Measurements from ENCODE around the gene ALDH1B1.

DNA sequence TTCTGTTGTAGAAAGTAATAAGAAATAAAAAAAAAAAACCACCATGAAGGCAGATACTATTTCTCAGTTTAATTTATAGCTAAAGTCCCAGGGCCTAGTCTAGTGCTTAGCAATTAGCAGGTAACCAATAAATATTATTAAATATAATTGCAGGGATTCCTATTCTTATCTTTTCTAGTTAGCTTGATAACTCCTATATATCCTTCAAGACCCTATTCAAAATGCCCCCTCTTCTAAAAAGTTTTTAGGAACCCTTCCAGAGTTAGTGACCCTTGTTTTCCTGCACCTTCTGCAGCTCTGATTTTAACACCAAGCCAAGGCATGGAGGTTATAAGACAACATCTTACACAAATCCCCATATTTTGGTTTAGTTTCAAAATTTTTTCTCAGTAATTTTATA lies 24.6 kb upstream of the ALDH1B1 start:
- TF ChIP-seq EP300 (IDR thresholded peaks at IDR 0.05) = no peak
- TF ChIP-seq, protein P1, sequence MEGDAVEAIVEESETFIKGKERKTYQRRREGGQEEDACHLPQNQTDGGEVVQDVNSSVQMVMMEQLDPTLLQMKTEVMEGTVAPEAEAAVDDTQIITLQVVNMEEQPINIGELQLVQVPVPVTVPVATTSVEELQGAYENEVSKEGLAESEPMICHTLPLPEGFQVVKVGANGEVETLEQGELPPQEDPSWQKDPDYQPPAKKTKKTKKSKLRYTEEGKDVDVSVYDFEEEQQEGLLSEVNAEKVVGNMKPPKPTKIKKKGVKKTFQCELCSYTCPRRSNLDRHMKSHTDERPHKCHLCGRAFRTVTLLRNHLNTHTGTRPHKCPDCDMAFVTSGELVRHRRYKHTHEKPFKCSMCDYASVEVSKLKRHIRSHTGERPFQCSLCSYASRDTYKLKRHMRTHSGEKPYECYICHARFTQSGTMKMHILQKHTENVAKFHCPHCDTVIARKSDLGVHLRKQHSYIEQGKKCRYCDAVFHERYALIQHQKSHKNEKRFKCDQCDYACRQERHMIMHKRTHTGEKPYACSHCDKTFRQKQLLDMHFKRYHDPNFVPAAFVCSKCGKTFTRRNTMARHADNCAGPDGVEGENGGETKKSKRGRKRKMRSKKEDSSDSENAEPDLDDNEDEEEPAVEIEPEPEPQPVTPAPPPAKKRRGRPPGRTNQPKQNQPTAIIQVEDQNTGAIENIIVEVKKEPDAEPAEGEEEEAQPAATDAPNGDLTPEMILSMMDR (IDR thresholded peaks at IDR 0.05) = no peak
